Measurements from ENCODE around the gene DTNBP1.
"Not testable (repeated sequence)": the region's sequence is repeated elsewhere in the genome, so short reads cannot be mapped to it uniquely, and the experiment has no call there.

DTNBP1 gene

GRCh38 chr6:15666896-15667295, 4.1 kb upstream of the DTNBP1 start:
- DNase-seq = not testable (repeated sequence)

DNA sequence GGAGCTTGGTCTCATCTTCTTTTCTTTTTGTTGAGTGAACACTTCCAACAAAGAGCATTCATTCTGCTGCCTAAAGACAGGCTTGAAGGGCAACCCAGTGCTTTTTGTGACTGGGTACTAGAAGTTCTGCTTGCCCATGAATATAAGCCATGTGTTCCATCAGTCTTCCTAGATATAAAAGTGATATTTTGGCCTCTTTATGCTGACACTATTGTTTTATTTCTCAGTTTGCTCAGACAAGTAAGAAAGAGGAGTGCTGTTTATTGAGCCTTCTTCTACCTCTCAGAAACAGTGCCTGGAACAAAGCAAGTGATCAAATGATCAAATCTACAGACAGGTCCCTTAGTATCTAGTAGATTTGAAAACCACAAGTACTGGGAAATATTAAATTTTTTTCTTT, 2.4 kb upstream of the DTNBP1 start:
- DNase-seq = no peak

DNA sequence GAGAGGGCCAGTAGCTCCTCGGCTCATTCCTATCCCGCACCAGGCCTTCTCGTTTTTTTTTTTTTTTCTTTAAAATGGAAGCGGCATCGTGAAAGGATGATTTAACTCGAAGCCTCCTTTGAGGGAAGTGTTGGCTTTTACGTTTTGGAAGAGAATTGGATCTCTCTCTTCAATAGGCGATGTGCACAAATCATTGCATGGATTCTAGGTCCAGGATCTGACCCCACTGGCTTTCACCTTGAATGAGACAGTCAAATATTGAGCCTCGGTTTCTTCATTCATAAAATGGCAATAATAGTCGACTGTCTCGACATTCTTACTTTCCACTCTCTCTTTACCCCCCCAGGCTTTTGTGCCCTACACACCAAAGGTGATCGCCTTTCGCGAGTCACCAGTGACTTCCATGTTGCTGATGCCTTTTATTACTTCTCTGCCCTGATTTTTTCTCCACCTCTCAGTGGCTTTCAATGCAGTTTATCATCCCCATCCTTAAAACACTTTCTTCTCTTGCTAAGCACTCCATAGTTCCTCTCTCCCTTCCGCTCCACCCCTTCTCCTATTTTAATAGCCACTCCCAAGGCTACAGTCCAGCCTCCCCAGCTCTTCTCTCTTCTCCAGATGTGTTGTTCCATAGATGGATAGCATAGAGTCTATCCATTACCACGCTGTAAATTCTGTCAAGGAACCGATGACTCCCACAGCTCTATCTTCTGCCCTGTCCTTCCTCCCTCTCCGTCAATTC, 473 bp upstream of the DTNBP1 start:
- DNase-seq = no peak

DNA sequence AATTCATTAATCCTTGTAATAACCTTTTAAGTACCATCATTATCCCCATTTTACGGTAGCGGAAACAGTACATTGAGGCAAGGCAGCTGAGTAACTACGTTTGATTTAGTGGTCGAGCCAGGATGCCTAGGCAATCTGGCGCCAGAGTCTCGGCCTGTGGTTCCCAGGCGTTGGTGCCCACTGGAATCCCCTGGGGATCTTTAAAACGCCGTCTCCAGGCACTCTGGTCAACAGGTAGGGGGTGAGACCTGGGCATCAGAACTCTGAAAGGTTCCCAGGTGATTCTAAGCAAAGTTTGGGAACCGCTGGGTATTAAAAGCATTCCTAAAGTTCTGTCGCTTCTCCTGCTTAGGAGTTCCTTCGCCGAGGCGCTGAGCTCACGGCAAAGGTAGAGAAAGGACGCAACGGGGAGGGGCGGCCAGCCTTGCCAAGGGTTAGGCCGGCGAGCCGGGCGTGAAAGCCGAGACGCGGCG, 939 bp downstream of the DTNBP1 start:
- no peak for DNase-seq

GRCh38 chr6:15659181-15659580, 3.6 kb downstream of the DTNBP1 start:
- no peak for DNase-seq

DNA sequence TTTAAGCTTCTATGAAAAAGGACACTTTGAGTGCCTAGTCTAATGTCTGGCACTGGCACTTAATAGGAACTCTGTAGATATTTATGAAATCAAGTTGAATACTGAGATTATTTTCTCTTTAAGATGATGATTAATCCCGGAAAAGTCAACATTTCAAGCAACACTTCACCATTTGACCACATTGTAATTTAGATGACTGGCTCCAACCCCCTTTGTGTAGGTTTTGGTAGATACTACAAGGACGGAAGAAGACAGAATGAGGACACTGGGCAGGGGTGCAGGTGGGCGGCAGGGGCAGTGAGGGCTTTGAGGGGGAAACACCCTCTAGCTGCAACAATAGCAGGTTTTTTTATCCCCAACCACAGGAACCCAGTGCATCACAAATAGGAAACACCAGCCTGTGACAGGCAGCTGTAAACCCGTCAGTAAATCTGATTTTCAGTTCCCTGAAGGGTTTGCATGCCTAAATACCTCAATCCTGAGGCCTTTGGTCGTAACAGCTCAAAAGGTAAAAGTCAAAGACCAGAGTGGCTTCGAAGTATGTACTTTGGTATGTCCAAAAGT, 4.6 kb downstream of the DTNBP1 start:
- DNase-seq = no peak

- DNase-seq = no peak
These were observed 5.5 kb downstream of the DTNBP1 start for GRCh38 chr6:15657290-15657689.

GRCh38 chr6:15656145-15656544, 6.7 kb downstream of the DTNBP1 start:
- no peak for DNase-seq

DNA sequence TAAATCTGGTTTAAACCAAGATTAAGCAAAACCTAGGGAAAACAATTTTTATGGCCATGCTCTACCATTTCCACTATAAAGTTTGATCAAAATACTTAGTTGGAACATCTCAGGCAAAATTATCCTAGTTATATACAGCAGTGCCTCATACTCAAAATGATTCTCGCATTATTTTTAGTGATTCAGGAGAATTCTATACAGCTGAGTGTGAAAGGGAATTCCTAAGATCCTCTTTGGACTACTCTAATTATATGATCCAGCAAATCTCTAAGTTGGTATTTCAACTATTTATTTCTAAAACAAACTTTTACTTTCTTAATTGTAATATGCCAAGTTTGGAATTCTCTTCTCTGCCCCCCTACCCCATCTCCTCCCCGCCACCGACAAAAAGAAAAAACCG, 8.6 kb downstream of the DTNBP1 start:
- DNase-seq = no peak

DNA sequence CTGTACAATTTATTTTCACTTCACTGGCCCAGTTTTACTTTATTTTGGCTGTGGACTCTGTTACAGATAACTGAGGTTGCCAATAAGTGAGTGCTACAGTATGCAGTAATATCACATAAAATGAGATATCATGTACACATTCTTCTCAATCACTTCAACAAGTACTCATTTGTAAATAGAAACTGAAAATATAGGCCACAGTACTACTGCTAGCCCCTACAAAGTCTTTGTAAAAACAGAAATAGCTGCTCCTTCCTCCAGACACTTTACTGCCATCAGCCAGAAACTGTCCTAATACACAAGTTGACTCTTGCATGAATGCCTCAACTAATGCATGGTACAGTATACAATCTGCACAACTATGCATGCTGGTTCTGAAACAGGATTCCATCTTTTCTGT, 9.2 kb downstream of the DTNBP1 start:
- peak; percentile 10 for DNase-seq

GRCh38 chr6:15650004-15650559, 12.7 kb downstream of the DTNBP1 start:
- DNase-seq = not testable (repeated sequence)

- DNase-seq = no peak
These were observed 17.9 kb downstream of the DTNBP1 start for GRCh38 chr6:15644904-15645303.

- DNase-seq = no peak
These were observed 19.3 kb downstream of the DTNBP1 start for GRCh38 chr6:15643542-15643941.

DNA sequence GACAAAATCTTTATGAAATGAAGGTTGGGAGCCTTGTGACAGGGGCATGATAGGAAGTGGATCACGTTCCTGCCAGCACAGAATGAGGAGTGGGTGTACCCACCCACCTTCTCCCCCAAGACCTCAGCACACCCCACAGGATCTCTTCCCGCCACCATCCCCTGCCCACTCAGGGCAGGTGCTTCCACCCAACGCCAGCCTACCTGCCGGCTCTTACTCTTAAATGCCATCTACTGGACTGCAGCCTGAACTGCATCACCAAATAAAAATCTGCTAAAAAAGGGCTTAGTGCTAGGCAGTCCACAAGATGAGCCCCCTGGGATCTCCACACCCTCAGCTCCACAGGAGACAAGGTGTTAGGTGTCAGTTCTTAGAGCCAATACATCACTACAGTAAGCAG, 20.6 kb downstream of the DTNBP1 start:
- no peak for DNase-seq

- no peak for DNase-seq
These were observed 24.5 kb downstream of the DTNBP1 start for GRCh38 chr6:15638373-15638772.

- no peak for DNase-seq
These were observed 31.4 kb downstream of the DTNBP1 start for GRCh38 chr6:15631432-15631831.

DNA sequence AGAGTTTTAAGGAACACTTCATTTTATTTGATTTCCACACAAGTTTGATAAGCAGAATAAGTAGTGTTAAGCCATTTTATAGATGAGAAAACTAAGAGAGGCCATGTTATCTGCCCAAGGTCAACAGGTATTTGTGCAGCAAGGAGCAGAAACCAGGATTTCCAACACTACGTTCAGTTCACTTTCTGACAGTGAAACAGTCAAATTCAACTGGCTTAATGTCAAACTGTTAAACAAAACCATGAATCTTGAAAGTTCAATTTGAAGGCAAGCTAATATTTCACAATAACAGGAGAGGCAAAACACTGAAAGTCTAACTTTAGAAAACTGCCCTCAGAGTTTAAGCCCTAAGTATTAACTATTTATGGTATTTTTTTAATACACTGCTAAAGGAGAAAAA, 32.6 kb downstream of the DTNBP1 start:
- no peak for DNase-seq

DNA sequence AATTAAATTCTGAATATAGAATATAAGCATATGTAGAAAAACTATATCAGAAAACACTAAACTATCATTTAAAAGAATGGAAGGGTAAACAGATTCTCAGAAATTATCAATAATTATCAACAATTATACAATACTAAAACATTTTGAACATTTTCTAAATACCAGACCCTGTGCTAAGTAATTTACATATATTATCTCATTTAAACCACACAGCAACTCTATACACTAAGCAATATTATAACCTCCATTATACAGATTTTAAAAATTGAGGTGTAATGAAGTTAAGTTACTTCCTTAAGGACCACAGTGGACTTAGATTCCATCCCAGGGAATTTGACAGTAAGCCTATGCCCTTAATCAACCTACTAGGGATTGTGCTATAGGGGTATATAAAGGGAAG, 33.3 kb downstream of the DTNBP1 start:
- DNase-seq = no peak

DNA sequence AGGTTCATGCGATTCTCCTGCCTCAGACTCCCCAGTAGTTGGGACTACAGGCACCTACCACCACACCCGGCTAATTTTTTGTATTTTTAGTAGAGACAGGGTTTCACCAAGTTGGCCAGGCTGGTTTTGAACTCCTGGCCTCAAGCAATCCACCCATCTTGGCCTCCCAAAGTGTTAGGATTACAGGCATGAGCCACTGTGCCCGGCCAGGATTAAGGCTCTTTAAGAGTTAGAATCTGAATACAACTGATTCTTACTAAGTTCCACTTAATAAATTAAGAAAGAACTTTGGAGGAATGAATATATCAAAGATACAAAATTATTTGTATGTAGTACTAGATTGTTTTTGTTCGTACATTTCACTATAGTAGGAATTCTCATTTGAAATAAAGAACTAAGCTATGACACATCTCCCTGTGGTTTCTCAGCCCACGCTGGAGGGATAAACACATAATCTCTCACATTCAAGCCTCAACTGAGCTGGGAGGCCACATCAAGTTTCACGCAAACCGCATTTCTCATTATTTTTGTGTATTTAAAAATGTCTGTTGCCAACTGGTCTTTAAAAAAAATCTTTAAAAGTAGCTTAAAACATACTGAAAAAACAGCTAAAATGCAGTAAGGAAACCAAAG, 34.2 kb downstream of the DTNBP1 start:
- DNase-seq = peak; percentile 68

GRCh38 chr6:15627821-15628220, 35.0 kb downstream of the DTNBP1 start:
- DNase-seq = no peak

GRCh38 chr6:15626878-15627674, 35.8 kb downstream of the DTNBP1 start:
- no peak for DNase-seq

DNA sequence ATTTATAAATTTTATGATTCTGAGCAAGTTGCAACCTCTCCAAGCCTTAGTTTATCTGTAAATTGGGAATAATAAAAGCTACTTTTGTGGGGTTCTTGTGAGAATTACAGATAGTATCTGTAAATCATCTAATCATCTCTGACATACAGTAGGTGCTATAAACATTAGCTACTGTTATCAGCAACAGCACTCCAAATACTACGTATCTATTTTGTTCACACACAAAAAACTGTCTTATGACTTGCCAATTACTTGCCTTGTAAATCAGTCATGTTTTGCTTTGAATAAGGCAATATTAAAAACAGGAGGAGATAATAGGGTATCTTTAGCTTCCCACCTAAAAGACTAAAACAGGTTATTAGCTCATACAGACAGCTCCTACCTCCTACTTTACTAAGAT, 36.7 kb downstream of the DTNBP1 start:
- no peak for DNase-seq
